ENCODE results near the gene HS6ST2.

- TF ChIP-seq POLR2A (IDR thresholded peaks at IDR 0.05): no peak
- TF ChIP-seq CTCF (IDR thresholded peaks at IDR 0.05): no peak
- TF ChIP-seq POLR2AphosphoS5 (IDR thresholded peaks at IDR 0.05): no peak
- TF ChIP-seq EP300 (IDR thresholded peaks at IDR 0.05; ENCODE audit: low read depth): no peak
These were observed 295.6 kb downstream of the HS6ST2 start for GRCh38 chrX:132662844-132663243.
